Measurements from ENCODE around the gene FTH1. TPM values are rescaled to one million over a fixed set of nuclear protein-coding genes. Genes with fewer than 3 reads are reported as not detected.

The FTH1 gene
- total RNA-seq, 2 donors from 2014 or later: 5,097 to 40,662 TPM

- Mint-ChIP-seq H3K9me3 (no peaks in the 10 kb centered on the region), H3K27me3 (peaks cover 29 to 50% of the 10 kb centered on the region in 2 donors), H3K4me1 (ENCODE audit: low read depth in 2 of 2) (peaks cover 0 to 10% of the 10 kb centered on the region in 2 donors), H3K36me3 (no peaks in the 10 kb centered on the region), H3K27ac (peak overlapping the region in 1 of 2 donors; percentile 69), H3K4me3 (peak overlapping the region; percentile 65)
- no peak for DNase-seq (ENCODE audit: low spot score)
- no peak for ATAC-seq
Observed at GRCh38 chr11:61918251-61918937, 49.0 kb downstream of the FTH1 start.

- Mint-ChIP-seq H3K27ac (peak within 1 kb of the TSS in 1 of 2 donors; percentile 69), H3K36me3 (no peaks in the 10 kb centered on the region), H3K4me1 (ENCODE audit: low read depth in 2 of 2) (peaks cover 0 to 10% of the 10 kb centered on the region in 2 donors), H3K9me3 (no peaks in the 10 kb centered on the region), H3K27me3 (peaks cover 29 to 56% of the 10 kb centered on the region in 2 donors), H3K4me3 (peak within 1 kb of the TSS; percentile 65)
- ATAC-seq (peak; percentile 26 to 50), DNase-seq (ENCODE audit: low spot score) (no peak)
Observed at GRCh38 chr11:61917334-61918109, 49.9 kb downstream of the FTH1 start, which contains the start of gene RAB3IL1. Gene RAB3IL1 (minus strand): TSS chr11:61917566. CDS start chr11:61917367, 199 bp downstream.

- DNase-seq (ENCODE audit: low spot score) (no peak), ATAC-seq (no peak)
- H3K27me3 Mint-ChIP-seq: peaks cover 29 to 59% of the 10 kb centered on the region in 2 donors
- H3K4me1 Mint-ChIP-seq (ENCODE audit: low read depth in 2 of 2): peaks cover 0 to 10% of the 10 kb centered on the region in 2 donors
- H3K4me3 Mint-ChIP-seq: no peak overlapping the region
- no peak overlapping the region for H3K27ac Mint-ChIP-seq
- no peaks in the 10 kb centered on the region for H3K9me3 Mint-ChIP-seq
- H3K36me3 Mint-ChIP-seq: no peaks in the 10 kb centered on the region
Observed at GRCh38 chr11:61916737-61917333, 50.6 kb downstream of the FTH1 start.

- Mint-ChIP-seq H3K27ac (no peak overlapping the region), H3K36me3 (no peaks in the 10 kb centered on the region), H3K9me3 (no peaks in the 10 kb centered on the region), H3K4me1 (ENCODE audit: low read depth in 2 of 2) (peaks cover 0 to 10% of the 10 kb centered on the region in 2 donors), H3K4me3 (no peak overlapping the region), H3K27me3 (peaks cover 15 to 45% of the 10 kb centered on the region in 2 donors)
- DNase-seq (ENCODE audit: low spot score) (peak; percentile 51), ATAC-seq (no peak)
Observed at GRCh38 chr11:61914471-61915171, 52.8 kb downstream of the FTH1 start.

Other genes with a start within 250 kb of the FTH1 start
- 1 to 10 TPM; 3.7 to 5.5 TPM for gene MYRF, start 215.0 kb downstream of the FTH1 start, total RNA-seq
- 100 to 1,000 TPM; 119 to 133 TPM for gene TMEM258, start 175.0 kb downstream of the FTH1 start, total RNA-seq
- gene FEN1, start 174.7 kb downstream of the FTH1 start, total RNA-seq: 100 to 1,000 TPM in 1 of 2 donors, 10 to 100 TPM in 1; 75.8 to 155 TPM
- gene FADS1, start 150.6 kb downstream of the FTH1 start, total RNA-seq: 10 to 100 TPM; 50.4 to 56.5 TPM
- 10 to 100 TPM; 69.1 to 90.1 TPM for gene FADS2, start 139.3 kb downstream of the FTH1 start, total RNA-seq
- gene FADS3, start 76.1 kb downstream of the FTH1 start, total RNA-seq: 10 to 100 TPM; 13.2 to 14.0 TPM
- gene RAB3IL1, start 50.1 kb downstream of the FTH1 start, total RNA-seq: not detected
- gene BEST1, start 17.3 kb downstream of the FTH1 start, total RNA-seq: 1 to 10 TPM; 1.0 to 1.9 TPM
- 100 to 1,000 TPM in 1 of 2 donors, 10 to 100 TPM in 1; 74.4 to 135 TPM for gene INCENP, start 156.4 kb upstream of the FTH1 start, total RNA-seq
- gene SCGB1D1, start 222.6 kb upstream of the FTH1 start, total RNA-seq: not detected
- gene SCGB2A1, start 241.0 kb upstream of the FTH1 start, total RNA-seq: not detected

Data from natural killer cell treated with Interleukin-12 subunit alpha and Interleukin-12 subunit beta and Interleukin-15 and Interleukin-18, amount 100 ng/mL, for 72 hours (primary cell).